ENCODE results near the gene ZNF277.
"Not testable (repeated sequence)": the region's sequence is repeated elsewhere in the genome, so short reads cannot be mapped to it uniquely, and the experiment has no call there.

DNA sequence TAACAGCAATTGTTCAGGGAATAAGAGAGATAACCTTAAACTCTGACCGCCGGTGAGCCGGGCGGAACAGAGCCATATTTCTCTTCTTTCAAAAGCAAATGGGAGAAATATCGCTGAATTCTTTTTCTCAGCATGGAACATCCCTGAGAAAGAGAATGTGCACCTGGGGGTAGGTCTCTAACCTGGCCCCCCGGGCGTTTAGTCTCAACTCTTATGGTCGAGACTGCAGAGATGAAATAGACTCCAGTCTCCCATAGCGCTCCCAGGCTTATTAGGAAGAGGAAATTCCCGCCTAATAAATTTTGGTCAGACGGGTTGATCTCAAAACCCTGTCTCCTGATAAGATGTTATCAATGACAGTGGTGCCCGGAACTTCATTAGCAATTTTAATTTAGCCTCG lies 43.5 kb downstream of the ZNF277 start:
- TF ChIP-seq, protein P1, sequence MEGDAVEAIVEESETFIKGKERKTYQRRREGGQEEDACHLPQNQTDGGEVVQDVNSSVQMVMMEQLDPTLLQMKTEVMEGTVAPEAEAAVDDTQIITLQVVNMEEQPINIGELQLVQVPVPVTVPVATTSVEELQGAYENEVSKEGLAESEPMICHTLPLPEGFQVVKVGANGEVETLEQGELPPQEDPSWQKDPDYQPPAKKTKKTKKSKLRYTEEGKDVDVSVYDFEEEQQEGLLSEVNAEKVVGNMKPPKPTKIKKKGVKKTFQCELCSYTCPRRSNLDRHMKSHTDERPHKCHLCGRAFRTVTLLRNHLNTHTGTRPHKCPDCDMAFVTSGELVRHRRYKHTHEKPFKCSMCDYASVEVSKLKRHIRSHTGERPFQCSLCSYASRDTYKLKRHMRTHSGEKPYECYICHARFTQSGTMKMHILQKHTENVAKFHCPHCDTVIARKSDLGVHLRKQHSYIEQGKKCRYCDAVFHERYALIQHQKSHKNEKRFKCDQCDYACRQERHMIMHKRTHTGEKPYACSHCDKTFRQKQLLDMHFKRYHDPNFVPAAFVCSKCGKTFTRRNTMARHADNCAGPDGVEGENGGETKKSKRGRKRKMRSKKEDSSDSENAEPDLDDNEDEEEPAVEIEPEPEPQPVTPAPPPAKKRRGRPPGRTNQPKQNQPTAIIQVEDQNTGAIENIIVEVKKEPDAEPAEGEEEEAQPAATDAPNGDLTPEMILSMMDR (IDR thresholded peaks at IDR 0.05) = not testable (repeated sequence)
- TF ChIP-seq POLR2AphosphoS5 (IDR thresholded peaks at IDR 0.05) = not testable (repeated sequence)

Data from transverse colon (tissue), 4 donors.